GM18520 (cell line): ENCODE measurements around the gene SMIM14.
"Not testable (repeated sequence)": the region's sequence is repeated elsewhere in the genome, so short reads cannot be mapped to it uniquely, and the experiment has no call there.

ENCODE experiments used
- ATAC-seq: cut with Tn5 transposase; IDR thresholded peaks from one replicate; pipeline ENCODE4 v1.9.1; 2021; ENCODE audit not compliant: unreplicated experiment

SMIM14 gene

GRCh38 chr4:39539089-39539611, 99.5 kb downstream of the SMIM14 start:
- ATAC-seq, result no peak

DNA sequence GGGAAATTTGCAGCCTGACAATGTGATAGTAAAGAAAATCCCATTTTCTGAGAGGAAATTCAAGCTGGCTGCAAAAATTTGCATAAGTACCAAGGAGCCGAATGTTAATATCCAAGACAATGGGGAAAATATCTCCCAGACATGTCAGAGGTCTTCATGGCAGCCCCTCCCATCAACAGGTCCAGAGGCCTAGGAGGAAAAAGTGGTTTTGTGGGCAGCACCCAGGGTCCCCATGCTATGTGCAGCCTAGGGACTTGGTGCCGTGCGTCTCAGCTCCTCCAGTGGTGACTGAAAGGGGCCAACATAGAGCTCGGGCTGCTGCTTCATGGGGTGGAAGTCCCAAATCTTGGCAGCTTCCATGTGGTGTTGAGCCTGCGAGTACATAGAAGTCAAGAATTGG, 105.1 kb downstream of the SMIM14 start:
- ATAC-seq, result no peak

DNA sequence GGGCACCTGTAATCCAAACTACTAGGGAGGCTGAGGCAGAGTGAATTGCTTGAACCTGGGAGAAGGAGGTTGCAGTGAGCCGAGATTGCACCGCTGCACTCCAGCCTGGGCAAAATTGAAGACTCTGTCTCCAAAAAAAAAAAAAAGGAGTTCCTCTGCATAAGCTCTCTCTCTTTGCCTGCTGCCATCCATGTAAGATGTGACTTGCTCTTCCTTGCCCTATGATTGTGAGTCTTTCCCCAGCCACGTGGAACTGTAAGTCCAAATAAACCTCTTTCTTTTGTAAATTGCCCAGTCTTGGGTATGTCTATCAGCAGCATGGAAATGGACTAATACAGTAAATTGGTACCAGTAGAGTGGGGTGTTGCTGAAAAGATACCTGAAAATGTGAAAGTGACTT, 106.4 kb downstream of the SMIM14 start:
- not testable (repeated sequence) for ATAC-seq

GRCh38 chr4:39530682-39531081, 108.0 kb downstream of the SMIM14 start:
- no peak for ATAC-seq

- ATAC-seq, result no peak
Measured at GRCh38 chr4:39529534-39529933, 109.1 kb downstream of the SMIM14 start.

DNA sequence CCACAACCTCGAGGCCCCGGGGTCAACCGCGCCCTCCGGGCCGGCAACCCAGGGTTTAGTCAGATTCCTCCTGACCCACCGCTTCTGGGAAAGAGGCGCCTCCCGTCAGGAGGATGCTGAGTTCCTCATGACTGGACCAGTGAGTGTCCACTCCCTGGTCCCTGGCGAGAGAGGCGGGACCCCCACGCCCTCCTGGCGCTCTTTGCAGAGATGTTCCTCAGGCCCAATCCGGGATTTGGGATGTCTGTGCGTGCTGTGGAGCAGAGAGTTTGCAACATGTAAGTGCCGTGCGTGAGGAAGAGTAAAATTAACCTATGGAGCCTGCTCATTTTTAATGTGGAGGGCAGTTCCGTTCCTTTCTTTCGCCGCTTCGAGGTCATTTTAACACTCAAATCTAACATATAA, 110.6 kb downstream of the SMIM14 start:
- no peak for ATAC-seq

GRCh38 chr4:39527296-39528060, 111.2 kb downstream of the SMIM14 start, which contains the start of gene UGDH:
TSS of gene UGDH (minus strand) at chr4:39527439. CDS start at chr4:39521512, 5,927 bp downstream.
- ATAC-seq, result peak; percentile 97

- ATAC-seq, result no peak
Measured at GRCh38 chr4:39526765-39527295, 111.8 kb downstream of the SMIM14 start.

GRCh38 chr4:39525822-39526690, 112.6 kb downstream of the SMIM14 start:
- no peak for ATAC-seq

DNA sequence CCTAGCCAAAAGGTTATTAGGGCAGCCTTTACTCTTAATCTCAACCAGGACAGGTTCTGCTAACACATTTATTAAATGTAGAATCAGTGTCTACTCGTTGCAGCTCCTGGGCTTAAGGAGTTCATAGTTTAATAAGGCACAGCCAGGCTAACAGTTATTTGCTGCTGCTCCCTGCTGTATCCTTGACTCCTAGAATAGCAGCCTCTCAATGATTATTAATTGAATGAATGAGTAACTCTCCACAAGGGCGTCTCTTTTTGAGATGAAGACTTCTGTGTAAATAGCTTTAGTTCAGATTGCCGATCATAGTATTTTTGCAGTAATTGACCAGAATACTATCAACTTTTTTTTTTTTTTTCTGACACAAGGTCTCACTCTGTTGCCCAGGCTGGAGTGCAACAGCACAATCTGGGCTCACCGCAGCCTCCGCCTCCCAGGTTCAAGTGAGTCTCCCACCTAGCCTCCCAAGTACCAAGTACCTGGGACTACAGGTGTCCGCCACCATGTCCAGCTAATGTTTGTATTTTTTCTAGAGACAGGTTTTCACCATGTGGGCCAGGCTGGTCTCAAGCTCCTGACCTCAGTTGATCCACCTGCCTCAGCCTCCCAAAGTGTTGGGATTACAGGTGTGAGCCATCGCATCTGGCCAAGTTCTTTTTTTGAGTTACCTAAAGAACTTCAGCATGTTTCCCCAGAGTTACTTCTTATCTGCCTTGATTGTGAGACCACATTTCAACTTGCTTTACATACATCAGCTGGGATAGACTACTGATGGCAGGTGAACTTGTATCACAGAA, 114.3 kb downstream of the SMIM14 start:
- ATAC-seq, result no peak

DNA sequence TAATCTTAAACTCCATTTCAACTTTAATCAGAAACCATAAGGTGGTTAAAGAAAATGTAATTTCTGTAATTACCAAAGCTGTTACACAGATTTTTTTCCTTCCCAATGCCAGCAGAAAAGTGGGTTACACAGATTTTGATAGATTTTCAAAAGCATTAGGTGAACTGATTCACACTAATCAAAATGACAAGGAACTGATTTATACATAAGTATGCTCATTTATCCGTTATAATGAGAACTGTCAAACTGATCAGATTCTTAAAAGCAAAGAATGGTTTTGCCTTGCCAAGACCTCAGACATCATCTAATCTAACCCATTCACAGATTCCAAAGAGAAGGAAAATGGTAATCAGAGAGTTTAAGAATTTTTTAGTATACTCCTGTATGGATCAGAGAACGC, 116.6 kb downstream of the SMIM14 start:
- ATAC-seq, result no peak

- ATAC-seq, result no peak
Measured at GRCh38 chr4:39521253-39521919, 117.3 kb downstream of the SMIM14 start.

- no peak for ATAC-seq
Measured at GRCh38 chr4:39518484-39518883, 120.2 kb downstream of the SMIM14 start.

DNA sequence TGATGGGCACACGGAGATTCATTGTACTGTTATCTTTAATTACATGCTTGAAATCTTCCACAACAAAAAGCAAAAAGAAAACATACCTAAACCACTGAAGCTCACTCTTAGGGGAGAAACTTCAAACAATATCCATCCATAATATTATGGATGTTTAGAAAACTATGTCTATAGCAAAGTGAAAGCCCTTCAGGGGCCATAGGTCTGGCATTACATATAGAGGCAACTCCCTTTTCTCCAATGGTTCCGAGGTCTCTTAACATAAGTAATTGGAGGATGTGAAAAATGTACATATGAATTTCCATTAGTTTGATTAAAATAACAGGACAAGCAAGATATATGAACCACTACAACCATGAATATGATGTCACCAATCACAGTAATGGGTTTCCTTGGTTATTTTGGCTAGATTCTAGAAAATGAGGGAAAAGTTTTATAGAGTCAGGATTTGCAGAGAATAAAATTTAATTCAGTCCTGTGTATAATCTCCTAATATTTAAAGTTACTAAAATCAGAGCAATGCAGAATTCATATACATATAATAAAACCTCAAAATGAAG, 122.2 kb downstream of the SMIM14 start:
- no peak for ATAC-seq

DNA sequence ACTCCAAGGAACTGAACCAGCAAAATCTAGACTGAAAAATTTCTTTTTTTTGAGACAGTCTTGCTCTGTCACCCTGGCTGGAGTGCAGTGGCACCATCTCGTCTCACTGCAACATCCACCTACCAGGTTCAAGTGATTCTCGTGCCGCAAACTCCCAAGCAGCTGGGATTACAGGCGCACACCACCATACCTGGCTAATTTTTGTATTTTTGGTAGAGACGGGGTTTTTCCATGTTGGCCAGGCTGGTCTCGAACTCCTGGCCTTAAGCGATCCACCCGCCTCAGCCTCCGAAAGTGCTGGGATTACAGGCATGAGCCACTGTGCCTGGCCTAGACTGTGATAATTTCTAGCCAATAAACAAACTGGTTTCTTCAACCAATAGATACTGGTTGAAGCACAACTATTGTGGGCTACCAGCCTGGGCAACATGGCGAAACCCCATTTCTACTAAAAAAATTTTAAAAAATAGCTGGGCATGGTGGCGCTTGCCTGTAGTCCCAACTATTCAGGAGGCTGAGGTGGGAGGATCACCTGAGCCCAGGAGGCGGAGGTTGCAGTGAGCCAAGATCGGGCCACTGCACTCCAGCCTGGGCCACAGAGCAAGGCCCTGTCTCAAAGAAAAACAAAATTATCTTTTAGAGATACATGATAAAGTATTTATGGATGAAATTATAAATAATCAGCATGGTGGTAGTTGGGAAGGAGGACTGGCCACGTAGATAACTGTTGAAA, 122.8 kb downstream of the SMIM14 start:
- ATAC-seq, result not testable (repeated sequence)

DNA sequence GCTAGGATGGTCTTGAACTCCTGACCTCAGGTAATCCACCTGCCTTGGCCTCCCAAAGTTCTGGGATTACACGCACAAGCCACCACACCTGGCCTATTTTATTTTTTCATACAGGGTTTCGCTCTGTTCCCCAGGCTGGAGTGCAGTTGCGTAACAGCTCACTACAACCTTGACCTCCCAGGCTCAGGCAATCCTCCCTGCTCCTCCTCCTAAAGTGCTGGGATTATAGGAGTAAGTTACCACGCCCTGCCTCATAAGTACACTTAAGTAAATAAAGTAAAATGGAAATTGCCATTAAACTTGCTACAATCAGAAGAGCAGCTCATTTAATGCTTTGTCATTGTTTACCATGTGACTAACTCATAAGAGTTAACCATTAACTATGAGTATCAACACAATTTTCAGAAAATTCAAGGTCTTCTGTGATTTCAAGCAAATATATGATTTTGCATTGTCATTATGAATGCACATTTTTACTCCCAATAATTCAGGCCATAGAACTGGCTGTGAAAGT, 123.7 kb downstream of the SMIM14 start:
- ATAC-seq, result no peak

GRCh38 chr4:39514266-39514665, 124.4 kb downstream of the SMIM14 start:
- ATAC-seq, result not testable (repeated sequence)

DNA sequence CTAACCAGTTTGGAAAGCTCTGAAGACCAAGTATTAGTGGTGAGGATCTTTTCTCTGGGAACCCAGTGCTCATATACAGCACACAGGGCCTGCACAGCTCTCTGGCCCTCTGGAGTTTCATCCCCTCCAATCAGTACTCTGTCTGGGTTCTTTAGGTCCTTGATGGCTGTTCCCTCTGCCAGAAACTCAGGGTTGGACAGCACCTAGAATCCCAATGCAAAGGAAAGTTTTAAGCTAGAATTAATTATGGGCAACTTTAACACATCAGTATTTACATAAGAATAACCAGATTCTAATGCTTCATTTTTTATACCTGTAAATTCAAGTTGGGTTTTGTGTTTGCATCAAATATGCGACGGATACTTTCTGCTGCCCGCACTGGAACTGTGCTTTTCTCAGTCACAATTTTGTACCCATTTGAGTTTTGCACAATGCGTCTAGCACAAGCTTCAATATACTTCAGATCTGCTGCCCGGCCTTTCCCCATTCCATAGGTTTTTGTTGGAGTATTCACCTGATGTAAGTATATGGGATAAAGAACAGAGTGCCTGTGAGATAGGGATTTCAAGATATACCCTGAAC, 128.2 kb downstream of the SMIM14 start:
- ATAC-seq, result no peak

GRCh38 chr4:39505581-39505980, 133.1 kb downstream of the SMIM14 start:
- ATAC-seq, result no peak
